Body of pancreas (tissue), 4 donors: ENCODE data around the gene STIMATE.

ENCODE experiments used
- CTCF ChIP-seq, 7 experiments: fragments of 450-650 bp in 4 of 7; fragments of 200-600 bp in 3 of 7; sonication (generic) in 3 of 7; IDR thresholded peaks; one replicate each; pipeline ENCODE4 v1.5.1; 2016 to 2019; ENCODE audit warnings: antibody characterized with exemption in 7 of 7
- POLR2A ChIP-seq, 3 donors: fragments of 450-650 bp; IDR thresholded peaks; one replicate each; pipeline ENCODE4 v1.6.1; 2016; ENCODE audit warnings: antibody characterized with exemption in 3 of 3, mild to moderate bottlenecking in 2 of 3

GRCh38 chr3:52788890-52789745 lies 108.2 kb downstream of the STIMATE start:
- no peak for TF ChIP-seq CTCF (IDR thresholded peaks at IDR 0.05)
- no peak for TF ChIP-seq POLR2A (IDR thresholded peaks at IDR 0.05)
